Keratinocyte (primary cell): Measurements from ENCODE around the gene CCDC102B. TPM values are rescaled to one million over a fixed set of nuclear protein-coding genes. Genes with fewer than 3 reads are reported as not detected.

Experiments
- DNase-seq: peaks from one replicate; pipeline ENCODE4 v3.0.0-alpha.2; 2011; ENCODE audit warnings: low read depth, missing footprints, low spot score
- FAIRE-seq: peaks from 2 replicates; lab custom pipeline; 2011; peaks lifted over from hg19 to GRCh38; lab: Jason Lieb, UNC
- H2AFZ ChIP-seq: 2 replicates; pipeline ENCODE4 v1.6.0; 2012; ENCODE audit warnings: low read length, control low read depth, inconsistent platforms; ENCODE audit not compliant: control insufficient read depth
- H3K27ac ChIP-seq: 2 replicates; pipeline ENCODE4 v1.5.1; 2011; ENCODE audit warnings: low read length; ENCODE audit not compliant: control insufficient read depth, insufficient read depth
- H3K27me3 ChIP-seq: 3 replicates; pipeline ENCODE4 v1.6.0; 2011; ENCODE audit warnings: low read length; ENCODE audit not compliant: control insufficient read depth, insufficient read depth; ENCODE audit errors: extremely low read depth
- H3K36me3 ChIP-seq, 2 experiments: 2 replicates in 1 of 2; 3 replicates in 1 of 2; pipeline ENCODE4 v1.5.1; 2011; ENCODE audit warnings: low read length in 2 of 2, mild to moderate bottlenecking in 1 of 2; ENCODE audit not compliant: control insufficient read depth in 2 of 2, insufficient read depth in 2 of 2; ENCODE audit errors: extremely low read depth in 1 of 2
- H3K4me1 ChIP-seq: 3 replicates; pipeline ENCODE4 v1.5.1; 2011; ENCODE audit warnings: low read length; ENCODE audit not compliant: control insufficient read depth, insufficient read depth; ENCODE audit errors: extremely low read depth
- H3K4me2 ChIP-seq: 3 replicates; pipeline ENCODE4 v1.6.0; 2011; ENCODE audit warnings: low read depth, low read length; ENCODE audit not compliant: control insufficient read depth, insufficient read depth; ENCODE audit errors: extremely low read depth
- H3K4me3 ChIP-seq, 3 experiments: fragments of 200-600 bp in 1 of 3; sonication (generic) in 1 of 3; 2 replicates in 2 of 3; 3 replicates in 1 of 3; pipeline ENCODE4 v1.5.1; 2011 to 2016; ENCODE audit warnings: low read length in 3 of 3, mild to moderate bottlenecking in 3 of 3, control low read depth in 2 of 3, inconsistent platforms in 1 of 3, low read depth in 1 of 3, mixed read lengths in 1 of 3, mixed run types in 1 of 3, moderate library complexity in 1 of 3; ENCODE audit not compliant: control insufficient read depth in 2 of 3, insufficient read depth in 2 of 3; ENCODE audit errors: extremely low read depth in 1 of 3
- H3K79me2 ChIP-seq: 2 replicates; pipeline ENCODE4 v1.6.0; 2012; ENCODE audit warnings: low read length; ENCODE audit not compliant: control insufficient read depth, insufficient read depth
- H3K9ac ChIP-seq: 3 replicates; pipeline ENCODE4 v1.6.0; 2011; ENCODE audit warnings: low read length; ENCODE audit not compliant: control insufficient read depth, insufficient read depth; ENCODE audit errors: extremely low read depth
- H3K9me1 ChIP-seq: 3 replicates; pipeline ENCODE4 v1.6.0; 2011; ENCODE audit warnings: low read length; ENCODE audit not compliant: control insufficient read depth, insufficient read depth; ENCODE audit errors: extremely low read depth
- H3K9me3 ChIP-seq: 2 replicates; pipeline ENCODE4 v1.5.1; 2012; ENCODE audit warnings: low read depth, low read length; ENCODE audit not compliant: control insufficient read depth
- H4K20me1 ChIP-seq: 3 replicates; pipeline ENCODE4 v1.6.0; 2011; ENCODE audit warnings: low read length; ENCODE audit not compliant: control insufficient read depth, insufficient read depth; ENCODE audit errors: extremely low read depth
- CTCF ChIP-seq, 3 experiments: IDR thresholded peaks in 1 of 3; conservative IDR thresholded peaks in 1 of 3; optimal IDR thresholded peaks in 1 of 3; 2 replicates in 2 of 3; 3 replicates in 1 of 3; pipeline versions ENCODE3 to v1.5.1; 2011; ENCODE audit warnings: low read length in 3 of 3, mild to moderate bottlenecking in 3 of 3, moderate library complexity in 2 of 3, control low read depth in 1 of 3, inconsistent platforms in 1 of 3; ENCODE audit not compliant: insufficient read depth in 2 of 3; ENCODE audit errors: extremely low read depth in 1 of 3
- EZH2 ChIP-seq: IDR thresholded peaks from one replicate; pipeline ENCODE4 v1.6.1; 2012; ENCODE audit warnings: inconsistent platforms, mild to moderate bottlenecking, low read length, moderate library complexity
- dilution Hi-C: fragments of 300-500 bp; cut with MboI; formaldehyde crosslinking; loops from one replicate; pipeline ENCODE4 v1.7.0; 2020; ENCODE audit warnings: low sequenced_read_pairs; ENCODE audit not compliant: extremely low pct_ligation_motif_present
- polyA plus RNA-seq, 5 experiments: library from polyadenylated mRNA; depleted of rRNA in 3 of 5; stranded (reverse) in 3 of 5; stranded (forward) in 1 of 5; unstranded in 1 of 5; fragments of >200 nt; gene quantifications; 1 replicate in 1 of 5; 2 replicates in 3 of 5; 3 replicates in 1 of 5; pipeline versions ENCODE4 v1.2.1 to v1.2.3, GENCODE V29; 2011 to 2012; ENCODE audit warnings: missing spikeins in 2 of 5, low read depth in 1 of 5, low replicate concordance in 1 of 5

The CCDC102B gene
- polyA plus RNA-seq, 1 donor (not counting 4 experiments of a cell fraction or from before 2014, with no cell fraction given), result 0.60 TPM

- Histone ChIP-seq H3K4me1 (no peaks in the 10 kb centered on the region), H3K4me3 (no peak overlapping the region), H3K27me3 (no peaks in the 10 kb centered on the region), H3K79me2 (no peaks in the 10 kb centered on the region), H3K27ac (no peak overlapping the region), H4K20me1 (no peaks in the 10 kb centered on the region), H3K9me3 (no peaks in the 10 kb centered on the region), H3K9me1 (no peaks in the 10 kb centered on the region), H3K36me3 (no peaks in the 10 kb centered on the region), H3K4me2 (no peak overlapping the region), H2AFZ (no peak overlapping the region), H3K9ac (no peak overlapping the region)
- DNase-seq (no peak), FAIRE-seq (no peak)
- dilution Hi-C loops, result no loop called here
- TF ChIP-seq EZH2 (no peak), CTCF (optimal IDR thresholded peaks at IDR 0.05 in 1 of 3, IDR thresholded peaks at IDR 0.05 in 1 of 3, conservative IDR thresholded peaks at IDR 0.05 in 1 of 3; ENCODE audit: extremely low read depth in 1 of 3, insufficient read depth in 2 of 3, low read length in 3 of 3) (no peak)
Measured at GRCh38 chr18:68818584-68818983, 20.7 kb downstream of the CCDC102B start.

GRCh38 chr18:68822926-68823325 lies 25.0 kb downstream of the CCDC102B start:
- Histone ChIP-seq H3K4me2 (no peak overlapping the region), H3K27ac (no peak overlapping the region), H3K9me1 (no peaks in the 10 kb centered on the region), H3K27me3 (no peaks in the 10 kb centered on the region), H3K4me3 (no peak overlapping the region), H3K9ac (no peak overlapping the region), H2AFZ (no peak overlapping the region), H3K36me3 (no peaks in the 10 kb centered on the region), H3K79me2 (no peaks in the 10 kb centered on the region), H3K4me1 (no peaks in the 10 kb centered on the region), H4K20me1 (no peaks in the 10 kb centered on the region), H3K9me3 (no peaks in the 10 kb centered on the region)
- dilution Hi-C loops, result no loop called here
- TF ChIP-seq EZH2 (no peak), CTCF (optimal IDR thresholded peaks at IDR 0.05 in 1 of 3, IDR thresholded peaks at IDR 0.05 in 1 of 3, conservative IDR thresholded peaks at IDR 0.05 in 1 of 3; ENCODE audit: extremely low read depth in 1 of 3, insufficient read depth in 2 of 3, low read length in 3 of 3) (no peak)
- FAIRE-seq, result no peak
- DNase-seq, result no peak
